NK-92 treated with Interleukin-12 subunit alpha and Interleukin-12 subunit beta, amount 100 ng/mL, for 24 hours (cell line): ENCODE data around the gene MYCBP.

ENCODE experiments used
- DNase-seq: peaks from one replicate; lab custom pipeline; 2025; lab: John Stamatoyannopoulos, UW

MYCBP gene

GRCh38 chr1:38820860-38821259 is 52.3 kb downstream of the MYCBP start:
- DNase-seq, result no peak

DNA sequence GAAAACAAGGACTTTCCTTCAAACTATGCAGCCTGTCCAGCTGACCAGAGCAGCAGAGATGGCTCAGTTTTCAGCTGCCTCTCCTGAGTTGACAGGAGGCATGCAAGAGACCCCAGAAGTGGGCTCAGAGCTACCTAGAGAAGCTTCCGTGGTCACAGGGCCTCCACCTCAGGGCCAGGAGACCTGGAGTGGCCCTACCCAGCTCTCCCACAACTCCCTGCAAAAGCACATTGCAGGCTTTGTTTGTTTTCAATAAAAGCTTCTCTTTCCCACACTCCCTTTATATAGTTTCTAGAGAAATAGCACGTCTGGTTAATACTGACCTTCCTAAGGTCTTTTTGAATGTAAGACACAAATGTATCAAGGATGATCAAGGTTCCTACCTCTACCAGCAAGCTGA is 53.6 kb downstream of the MYCBP start:
- DNase-seq, result no peak

GRCh38 chr1:38819040-38819439 is 54.1 kb downstream of the MYCBP start:
- no peak for DNase-seq

GRCh38 chr1:38818175-38818976 is 54.8 kb downstream of the MYCBP start:
- DNase-seq, result no peak

- no peak for DNase-seq
Measured at GRCh38 chr1:38817267-38818174, 55.6 kb downstream of the MYCBP start.

GRCh38 chr1:38815903-38816627 is 57.1 kb downstream of the MYCBP start:
- no peak for DNase-seq

DNA sequence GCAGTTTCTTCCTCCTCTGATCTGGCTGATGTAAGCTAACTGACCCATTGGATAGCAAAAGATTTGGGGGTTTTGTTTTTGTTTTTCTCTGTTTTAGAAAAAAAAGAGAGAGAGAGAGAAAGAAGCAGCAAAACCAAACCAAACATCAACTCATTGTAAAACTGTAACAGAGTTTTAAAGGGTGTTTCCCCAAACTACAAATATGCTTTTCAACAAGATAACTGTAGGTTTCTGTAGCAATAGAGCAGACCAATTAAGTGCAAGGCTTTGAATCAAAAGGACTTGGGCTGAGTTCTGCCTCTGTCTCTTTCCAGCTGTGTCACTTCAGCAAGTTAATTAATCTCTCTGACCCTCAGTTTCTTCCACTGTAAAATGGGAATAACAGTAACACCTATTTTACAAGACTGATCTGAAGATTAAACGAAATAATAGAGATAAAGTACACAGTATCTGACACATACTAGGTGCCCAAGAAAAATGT is 58.1 kb downstream of the MYCBP start:
- no peak for DNase-seq

- DNase-seq, result no peak
Measured at GRCh38 chr1:38814444-38814983, 58.6 kb downstream of the MYCBP start.

GRCh38 chr1:38812981-38813380 is 60.2 kb downstream of the MYCBP start:
- no peak for DNase-seq
